Measurements from ENCODE around the gene SENP5.

The SENP5 gene

DNA sequence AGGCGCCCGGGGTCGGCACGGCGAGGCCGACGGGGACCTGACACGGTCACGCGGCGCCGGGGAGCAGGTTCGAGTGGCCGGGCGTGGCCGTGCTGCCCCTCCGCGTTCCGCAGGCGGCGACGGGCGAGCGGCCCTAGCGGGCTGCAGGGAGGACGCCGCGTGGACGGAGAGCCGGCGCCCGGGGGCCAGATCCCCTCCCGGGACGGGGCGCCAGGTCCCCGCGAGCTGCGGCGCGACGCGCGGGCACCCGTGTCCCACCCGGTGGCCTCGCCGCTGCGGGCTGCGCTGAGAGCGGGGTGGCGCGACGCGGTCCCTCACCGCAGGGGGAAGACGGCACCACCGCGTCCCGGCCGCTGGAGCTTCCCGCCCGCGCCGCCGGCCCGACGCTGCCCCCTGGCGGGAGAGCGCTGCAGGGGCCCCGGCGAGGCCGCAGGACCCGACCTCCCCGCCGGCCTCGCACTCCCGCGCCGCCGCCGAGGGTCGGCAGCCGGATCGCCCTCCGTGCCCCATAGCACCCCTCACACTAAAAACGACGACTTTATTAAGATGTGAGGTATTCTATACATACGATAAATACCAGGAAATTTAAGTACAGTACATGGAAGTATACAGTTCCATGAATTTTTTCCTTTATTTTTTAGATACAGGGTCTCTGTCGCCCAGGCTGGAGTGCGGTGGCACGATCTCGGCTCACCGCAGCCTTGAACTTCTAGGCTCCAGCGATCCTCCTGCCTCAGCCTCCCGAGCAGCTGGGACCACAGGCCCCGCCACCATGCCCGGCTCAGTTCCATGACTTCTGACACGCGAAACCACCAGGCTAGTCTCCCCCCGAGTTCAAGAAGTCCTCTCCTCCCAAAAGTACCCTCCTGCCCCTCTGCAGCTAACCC is 102.2 kb downstream of the SENP5 start:
- Histone ChIP-seq H2BK15ac (replicated peaks; ENCODE audit: low read depth) (no peak overlapping the region), H3K23ac (ENCODE audit: low read length) (peak overlapping the region; percentile 50), H3K27me3 (ENCODE audit: insufficient read depth, low read length, poor library complexity) (peaks cover 38% of the 10 kb centered on the region), H4K5ac (ENCODE audit: low read length) (no peak overlapping the region), H2AK5ac (ENCODE audit: low read length) (no peak overlapping the region), H3K18ac (ENCODE audit: low read length) (no peak overlapping the region), H3K56ac (ENCODE audit: low read length) (peak overlapping the region; percentile 79), H3K79me2 (ENCODE audit: control insufficient read depth, insufficient read depth, low read length) (no peaks in the 10 kb centered on the region), H3K4me2 (ENCODE audit: low read length) (peak overlapping the region; percentile 71), H3K4ac (ENCODE audit: low read depth, low read length) (no peak overlapping the region), H3K4me3 (ENCODE audit: low read length) (no peak overlapping the region), H4K8ac (ENCODE audit: low read depth, low read length) (no peak overlapping the region), H3K9ac (ENCODE audit: low read length) (peak overlapping the region; percentile 60), H2BK5ac (ENCODE audit: low read length) (no peak overlapping the region), H2BK120ac (ENCODE audit: low read depth, low read length) (no peak overlapping the region), H3K4me1 (ENCODE audit: control insufficient read depth, low read depth, low read length) (no peaks in the 10 kb centered on the region), H3K79me1 (ENCODE audit: low read length) (no peaks in the 10 kb centered on the region), H3K36me3 (ENCODE audit: control insufficient read depth, insufficient read depth, low read length) (no peaks in the 10 kb centered on the region), H3K27ac (ENCODE audit: low read depth, low read length) (no peak overlapping the region)
- WGBS (ENCODE audit: extremely low coverage, insufficient coverage, low lambda C conversion rate), result no CpG with 5 or more reads among the region's 100 CpGs
- DNase-seq, result peak; percentile 55

DNA sequence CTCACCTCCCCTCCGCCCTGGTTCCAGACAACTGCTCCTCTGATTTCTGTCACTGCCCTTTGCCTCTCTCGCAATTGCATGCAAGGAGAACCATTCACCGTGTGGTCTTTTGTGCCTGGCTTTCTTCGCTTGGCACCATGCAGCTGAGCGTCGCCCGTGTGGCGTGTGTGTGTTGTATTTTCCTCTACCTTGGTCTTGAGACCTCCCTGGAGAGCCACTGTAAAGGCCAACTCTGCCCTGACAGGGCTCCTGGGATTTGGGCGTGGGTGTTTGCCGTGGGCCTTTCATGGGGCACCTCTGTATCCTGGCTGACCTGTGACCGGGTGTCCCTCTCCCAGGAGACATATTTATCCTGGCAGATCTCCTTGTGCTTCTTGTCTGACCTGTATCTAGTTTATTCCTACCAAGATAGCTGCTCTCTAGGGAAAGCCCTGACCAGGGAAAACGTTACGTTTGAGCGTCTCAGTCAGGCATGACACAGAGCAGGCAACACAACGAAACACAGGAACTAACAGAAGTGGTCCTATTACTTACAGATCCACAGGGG is 102.9 kb downstream of the SENP5 start:
- no peaks in the 10 kb centered on the region for H3K36me3 ChIP-seq (ENCODE audit: control insufficient read depth, insufficient read depth, low read length)
- H2BK120ac ChIP-seq (ENCODE audit: low read depth, low read length), result no peak overlapping the region
- no peak overlapping the region for H2AK5ac ChIP-seq (ENCODE audit: low read length)
- WGBS (ENCODE audit: extremely low coverage, insufficient coverage, low lambda C conversion rate), result no CpG with 5 or more reads among the region's 15 CpGs
- H3K27ac ChIP-seq (ENCODE audit: low read depth, low read length), result no peak overlapping the region
- no peak overlapping the region for H3K4ac ChIP-seq (ENCODE audit: low read depth, low read length)
- peak overlapping the region; percentile 50 for H3K23ac ChIP-seq (ENCODE audit: low read length)
- H3K79me1 ChIP-seq (ENCODE audit: low read length), result no peaks in the 10 kb centered on the region
- no peak for DNase-seq
- H2BK15ac ChIP-seq (replicated peaks; ENCODE audit: low read depth), result no peak overlapping the region
- H3K4me1 ChIP-seq (ENCODE audit: control insufficient read depth, low read depth, low read length), result no peaks in the 10 kb centered on the region
- H4K8ac ChIP-seq (ENCODE audit: low read depth, low read length), result no peak overlapping the region
- H3K4me2 ChIP-seq (ENCODE audit: low read length), result no peak overlapping the region
- H3K79me2 ChIP-seq (ENCODE audit: control insufficient read depth, insufficient read depth, low read length), result no peaks in the 10 kb centered on the region
- H3K18ac ChIP-seq (ENCODE audit: low read length), result no peak overlapping the region
- H3K9ac ChIP-seq (ENCODE audit: low read length), result no peak overlapping the region
- H3K56ac ChIP-seq (ENCODE audit: low read length), result no peak overlapping the region
- H3K27me3 ChIP-seq (ENCODE audit: insufficient read depth, low read length, poor library complexity), result peaks cover 35% of the 10 kb centered on the region
- no peak overlapping the region for H3K4me3 ChIP-seq (ENCODE audit: low read length)
- no peak overlapping the region for H4K5ac ChIP-seq (ENCODE audit: low read length)
- no peak overlapping the region for H2BK5ac ChIP-seq (ENCODE audit: low read length)

GRCh38 chr3:196971094-196971698 is 103.5 kb downstream of the SENP5 start:
- H3K36me3 ChIP-seq (ENCODE audit: control insufficient read depth, insufficient read depth, low read length), result no peaks in the 10 kb centered on the region
- no CpG with 5 or more reads among the region's 7 CpGs for WGBS (ENCODE audit: extremely low coverage, insufficient coverage, low lambda C conversion rate)
- no peak overlapping the region for H4K5ac ChIP-seq (ENCODE audit: low read length)
- no peak overlapping the region for H2BK120ac ChIP-seq (ENCODE audit: low read depth, low read length)
- H3K4me2 ChIP-seq (ENCODE audit: low read length), result no peak overlapping the region
- H3K4ac ChIP-seq (ENCODE audit: low read depth, low read length), result no peak overlapping the region
- no peaks in the 10 kb centered on the region for H3K4me1 ChIP-seq (ENCODE audit: control insufficient read depth, low read depth, low read length)
- H3K79me2 ChIP-seq (ENCODE audit: control insufficient read depth, insufficient read depth, low read length), result no peaks in the 10 kb centered on the region
- H3K18ac ChIP-seq (ENCODE audit: low read length), result no peak overlapping the region
- no peak overlapping the region for H4K8ac ChIP-seq (ENCODE audit: low read depth, low read length)
- no peak overlapping the region for H2BK15ac ChIP-seq (replicated peaks; ENCODE audit: low read depth)
- no peak overlapping the region for H3K56ac ChIP-seq (ENCODE audit: low read length)
- no peak overlapping the region for H2BK5ac ChIP-seq (ENCODE audit: low read length)
- no peaks in the 10 kb centered on the region for H3K79me1 ChIP-seq (ENCODE audit: low read length)
- no peak overlapping the region for H3K4me3 ChIP-seq (ENCODE audit: low read length)
- no peak overlapping the region for H2AK5ac ChIP-seq (ENCODE audit: low read length)
- H3K9ac ChIP-seq (ENCODE audit: low read length), result no peak overlapping the region
- H3K27me3 ChIP-seq (ENCODE audit: insufficient read depth, low read length, poor library complexity), result peaks cover 29% of the 10 kb centered on the region
- DNase-seq, result no peak
- no peak overlapping the region for H3K23ac ChIP-seq (ENCODE audit: low read length)
- no peak overlapping the region for H3K27ac ChIP-seq (ENCODE audit: low read depth, low read length)

GRCh38 chr3:196974661-196975060 is 106.9 kb downstream of the SENP5 start:
- no peak overlapping the region for H4K8ac ChIP-seq (ENCODE audit: low read depth, low read length)
- H3K56ac ChIP-seq (ENCODE audit: low read length), result no peak overlapping the region
- no peak overlapping the region for H3K4me2 ChIP-seq (ENCODE audit: low read length)
- WGBS (ENCODE audit: extremely low coverage, insufficient coverage, low lambda C conversion rate), result no CpG with 5 or more reads among the region's 5 CpGs
- no peak overlapping the region for H4K5ac ChIP-seq (ENCODE audit: low read length)
- H3K27me3 ChIP-seq (ENCODE audit: insufficient read depth, low read length, poor library complexity), result peaks cover 3% of the 10 kb centered on the region
- H3K23ac ChIP-seq (ENCODE audit: low read length), result no peak overlapping the region
- H3K9ac ChIP-seq (ENCODE audit: low read length), result no peak overlapping the region
- H2BK15ac ChIP-seq (replicated peaks; ENCODE audit: low read depth), result no peak overlapping the region
- H3K18ac ChIP-seq (ENCODE audit: low read length), result no peak overlapping the region
- no peak overlapping the region for H2BK120ac ChIP-seq (ENCODE audit: low read depth, low read length)
- no peaks in the 10 kb centered on the region for H3K36me3 ChIP-seq (ENCODE audit: control insufficient read depth, insufficient read depth, low read length)
- H3K79me1 ChIP-seq (ENCODE audit: low read length), result no peaks in the 10 kb centered on the region
- H3K4me1 ChIP-seq (ENCODE audit: control insufficient read depth, low read depth, low read length), result no peaks in the 10 kb centered on the region
- no peak overlapping the region for H3K4me3 ChIP-seq (ENCODE audit: low read length)
- no peaks in the 10 kb centered on the region for H3K79me2 ChIP-seq (ENCODE audit: control insufficient read depth, insufficient read depth, low read length)
- H3K27ac ChIP-seq (ENCODE audit: low read depth, low read length), result no peak overlapping the region
- no peak overlapping the region for H3K4ac ChIP-seq (ENCODE audit: low read depth, low read length)
- peak; percentile 37 for DNase-seq
- no peak overlapping the region for H2AK5ac ChIP-seq (ENCODE audit: low read length)
- H2BK5ac ChIP-seq (ENCODE audit: low read length), result no peak overlapping the region

- Histone ChIP-seq H3K27me3 (ENCODE audit: insufficient read depth, low read length, poor library complexity) (peaks cover 2% of the 10 kb centered on the region), H3K9ac (ENCODE audit: low read length) (no peak overlapping the region), H2BK15ac (replicated peaks; ENCODE audit: low read depth) (no peak overlapping the region), H3K79me2 (ENCODE audit: control insufficient read depth, insufficient read depth, low read length) (no peaks in the 10 kb centered on the region), H4K8ac (ENCODE audit: low read depth, low read length) (no peak overlapping the region), H3K4me3 (ENCODE audit: low read length) (no peak overlapping the region), H3K36me3 (ENCODE audit: control insufficient read depth, insufficient read depth, low read length) (no peaks in the 10 kb centered on the region), H3K27ac (ENCODE audit: low read depth, low read length) (no peak overlapping the region), H3K4me1 (ENCODE audit: control insufficient read depth, low read depth, low read length) (no peaks in the 10 kb centered on the region), H2BK5ac (ENCODE audit: low read length) (no peak overlapping the region), H3K23ac (ENCODE audit: low read length) (no peak overlapping the region), H3K56ac (ENCODE audit: low read length) (no peak overlapping the region), H2BK120ac (ENCODE audit: low read depth, low read length) (no peak overlapping the region), H3K79me1 (ENCODE audit: low read length) (no peaks in the 10 kb centered on the region), H3K4ac (ENCODE audit: low read depth, low read length) (no peak overlapping the region), H2AK5ac (ENCODE audit: low read length) (no peak overlapping the region), H3K4me2 (ENCODE audit: low read length) (no peak overlapping the region), H4K5ac (ENCODE audit: low read length) (no peak overlapping the region), H3K18ac (ENCODE audit: low read length) (no peak overlapping the region)
- DNase-seq, result no peak
- WGBS (ENCODE audit: extremely low coverage, insufficient coverage, low lambda C conversion rate), result no CpG with 5 or more reads among the region's 4 CpGs
These were observed 107.6 kb downstream of the SENP5 start for GRCh38 chr3:196975349-196975748.
